HCT116 (cell line): Measurements from ENCODE around the gene CCDC9. TPM values are rescaled to one million over a fixed set of nuclear protein-coding genes. Genes with fewer than 3 reads are reported as not detected.

Experiments
- ATAC-seq: fragments of 200-7000 bp; cut with Tn5 transposase; 2 replicates; pipeline ENCODE4 v1.9.1; 2020; ENCODE audit warnings: mild to moderate bottlenecking, moderate library complexity
- BruUV-seq: library from RNA; stranded (reverse); fragments of 400-500 nt; replicated peaks from 2 replicates; lab custom pipeline; 2021; lab: Mats Ljungman, UMichigan
- CTCF ChIA-PET: fragments of 300-600 bp; sonication (Branson Sonifier 250); formaldehyde crosslinking; loops from one replicate; lab custom pipeline; 2021; ENCODE audit warnings: antibody characterized with exemption; lab: Charles Lee
- POLR2A ChIA-PET: fragments of 300-600, 350-600 bp; sonication (Branson Sonifier 250); formaldehyde crosslinking; loops from one replicate; lab custom pipeline; 2021; ENCODE audit warnings: antibody characterized with exemption; lab: Charles Lee
- RAD21 ChIA-PET, 2 experiments: fragments of 300-600 bp; sonication (Branson Sonifier 250); formaldehyde crosslinking; loops; one replicate each; lab custom pipeline; 2023; ENCODE audit warnings: low total read pairs in 2 of 2; ENCODE audit not compliant: uncharacterized antibody in 2 of 2, unreplicated experiment in 2 of 2, low non-redundant PET in 1 of 2; lab: Charles Lee
- DNase-seq: peaks from one replicate; pipeline ENCODE4 v3.0.0-alpha.2; 2010; ENCODE audit warnings: low read depth, low spot score
- H2AFZ ChIP-seq: fragments of 200-600 bp; shearing (Covaris generic), sonication (generic); 2 replicates; pipeline ENCODE4 v1.6.1; 2017; ENCODE audit warnings: low read depth, mixed run types, mixed read lengths, antibody characterized with exemption, low read length; ENCODE audit not compliant: poor library complexity, severe bottlenecking
- H3K27ac ChIP-seq: 2 replicates; pipeline ENCODE4 v1.5.1; 2012; ENCODE audit warnings: low read depth, low read length
- H3K27me3 ChIP-seq: fragments of 200-600 bp; sonication (generic); 2 replicates; pipeline ENCODE4 v1.6.1; 2016; ENCODE audit warnings: mixed run types, low read length, mixed read lengths; ENCODE audit not compliant: insufficient read depth
- H3K36me3 ChIP-seq, 2 experiments: fragments of 200-500 bp in 1 of 2; fragments of 200-600 bp in 1 of 2; sonication (Bioruptor generic) in 1 of 2; sonication (generic) in 1 of 2; 2 replicates each; pipeline versions ENCODE4 v1.5.1 to v1.6.1; 2014 to 2016; ENCODE audit warnings: low read length in 2 of 2, inconsistent platforms in 1 of 2, mixed read lengths in 1 of 2, mixed run types in 1 of 2; ENCODE audit not compliant: insufficient read depth in 2 of 2, control insufficient read depth in 1 of 2
- H3K4me1 ChIP-seq, 2 experiments: fragments of 200-600 bp in 1 of 2; sonication (generic) in 1 of 2; 2 replicates each; pipeline versions ENCODE4 v1.5.1 to v1.6.1; 2012 to 2017; ENCODE audit warnings: low read length in 2 of 2, inconsistent platforms in 1 of 2, mild to moderate bottlenecking in 1 of 2, mixed read lengths in 1 of 2, mixed run types in 1 of 2, moderate library complexity in 1 of 2; ENCODE audit not compliant: insufficient read depth in 2 of 2, control insufficient read depth in 1 of 2
- H3K4me2 ChIP-seq: fragments of 200-600 bp; sonication (generic); 2 replicates; pipeline ENCODE4 v1.6.1; 2017; ENCODE audit warnings: mixed run types, low read length, mixed read lengths
- H3K4me3 ChIP-seq, 2 experiments: fragments of 200-600 bp in 1 of 2; sonication (generic) in 1 of 2; replicated peaks in 1 of 2; 2 replicates each; pipeline ENCODE4 v1.5.1; 2011 to 2016; ENCODE audit warnings: low read length in 2 of 2, control low read depth in 1 of 2, low read depth in 1 of 2, mild to moderate bottlenecking in 1 of 2, mixed read lengths in 1 of 2, mixed run types in 1 of 2
- H3K79me2 ChIP-seq: fragments of 200-600 bp; sonication (generic); 2 replicates; pipeline ENCODE4 v1.6.1; 2017; ENCODE audit warnings: mild to moderate bottlenecking, mixed run types, low read length, moderate library complexity, mixed read lengths; ENCODE audit not compliant: insufficient read depth
- H3K9ac ChIP-seq: fragments of 200-600 bp; sonication (generic); 2 replicates; pipeline ENCODE4 v1.6.1; 2016; ENCODE audit warnings: low read length, mixed read lengths
- H3K9me2 ChIP-seq: fragments of 200-600 bp; sonication (generic), shearing (Covaris generic); 2 replicates; pipeline ENCODE4 v1.6.1; 2017; ENCODE audit warnings: mixed run types, mild to moderate bottlenecking, moderate library complexity; ENCODE audit not compliant: insufficient read depth
- H3K9me3 ChIP-seq, 2 experiments: fragments of 200-500 bp in 1 of 2; fragments of 200-600 bp in 1 of 2; sonication (Bioruptor generic) in 1 of 2; sonication (generic) in 1 of 2; 2 replicates each; pipeline ENCODE4 v1.6.1; 2014 to 2017; ENCODE audit warnings: low read length in 2 of 2, mixed read lengths in 2 of 2, inconsistent platforms in 1 of 2, low read depth in 1 of 2, mild to moderate bottlenecking in 1 of 2, mixed run types in 1 of 2, moderate library complexity in 1 of 2; ENCODE audit not compliant: control insufficient read depth in 1 of 2, insufficient read depth in 1 of 2
- H4K20me1 ChIP-seq: fragments of 200-600 bp; sonication (generic), shearing (Covaris generic); 2 replicates; pipeline ENCODE4 v1.6.1; 2017; ENCODE audit warnings: mixed run types, mild to moderate bottlenecking, moderate library complexity; ENCODE audit not compliant: insufficient read depth
- CBX3 ChIP-seq: IDR thresholded peaks from 2 replicates; pipeline ENCODE4 v1.6.1; 2012; ENCODE audit warnings: low read depth
- CEBPB ChIP-seq: IDR thresholded peaks from 2 replicates; pipeline ENCODE4 v1.6.1; 2012; ENCODE audit warnings: low read depth
- EGR1 ChIP-seq: IDR thresholded peaks from 2 replicates; pipeline ENCODE4 v1.6.1; 2012; ENCODE audit warnings: low read depth
- ELF1 ChIP-seq: IDR thresholded peaks from 2 replicates; pipeline ENCODE4 v1.6.1; 2012; ENCODE audit warnings: low read depth, borderline replicate concordance
- EZH2 ChIP-seq: fragments of 200-600 bp; sonication (generic); IDR thresholded peaks from 2 replicates; pipeline ENCODE4 v1.6.1; 2017; ENCODE audit warnings: antibody characterized with exemption, mixed run types
- EZH2phosphoT487 ChIP-seq: fragments of 200-600 bp; IDR thresholded peaks from 2 replicates; pipeline ENCODE4 v1.6.1; 2018; ENCODE audit warnings: antibody characterized with exemption, borderline replicate concordance
- FOSL1 ChIP-seq: IDR thresholded peaks from 2 replicates; pipeline ENCODE4 v1.6.1; 2012; ENCODE audit warnings: low read depth
- JUND ChIP-seq: IDR thresholded peaks from 2 replicates; pipeline ENCODE4 v1.6.1; 2012
- MAX ChIP-seq: IDR thresholded peaks from 2 replicates; pipeline ENCODE4 v1.6.1; 2012
- POLR2A ChIP-seq: IDR thresholded peaks from 2 replicates; pipeline ENCODE4 v1.7.0; 2011; ENCODE audit warnings: borderline replicate concordance; ENCODE audit not compliant: insufficient read depth, insufficient read length; ENCODE audit errors: extremely low read depth
- POLR2AphosphoS5 ChIP-seq: IDR thresholded peaks from 2 replicates; pipeline ENCODE4 v1.6.1; 2011; ENCODE audit warnings: mild to moderate bottlenecking, low read depth, low read length, moderate library complexity
- RAD21 ChIP-seq: IDR thresholded peaks from 2 replicates; pipeline ENCODE4 v1.6.1; 2012; ENCODE audit warnings: low read depth, mild to moderate bottlenecking
- SIN3A ChIP-seq: IDR thresholded peaks from 2 replicates; pipeline ENCODE4 v1.6.1; 2012; ENCODE audit warnings: low read depth
- SP1 ChIP-seq: IDR thresholded peaks from 2 replicates; pipeline ENCODE4 v1.6.1; 2012; ENCODE audit warnings: low read depth
- SRF ChIP-seq: IDR thresholded peaks from 2 replicates; pipeline ENCODE4 v1.6.1; 2012; ENCODE audit warnings: low read depth
- TCF7L2 ChIP-seq: IDR thresholded peaks from 2 replicates; pipeline ENCODE4 v1.7.0; 2011; ENCODE audit warnings: borderline replicate concordance, inconsistent platforms; ENCODE audit not compliant: insufficient read depth, insufficient read length; ENCODE audit errors: extremely low read depth
- YY1 ChIP-seq: IDR thresholded peaks from 2 replicates; pipeline ENCODE4 v1.6.1; 2011; ENCODE audit warnings: low read length, low read depth, moderate library complexity, mild to moderate bottlenecking; ENCODE audit not compliant: insufficient replicate concordance; ENCODE audit errors: extremely low read depth
- ZFX ChIP-seq: fragments of 450-650 bp; IDR thresholded peaks from 2 replicates; pipeline ENCODE4 v1.6.1; 2017
- ZNF274 ChIP-seq: fragments of 200-500 bp; sonication (Bioruptor generic); IDR thresholded peaks from 2 replicates; pipeline ENCODE4 v1.6.1; 2014; ENCODE audit warnings: mild to moderate bottlenecking, low read depth, low read length, inconsistent platforms
- intact Hi-C: fragments of 100-400 bp; cut with micrococcal nuclease; formaldehyde crosslinking; loops from 2 replicates; pipeline ENCODE4 v1.10.0; 2022
- total RNA-seq: library from RNA; stranded (reverse); gene quantifications from one replicate; pipeline ENCODE4 v1.2.1, GENCODE V29; 2021; ENCODE audit not compliant: unreplicated experiment
- TF ChIP-seq, protein P1 (sequence below): IDR thresholded peaks from 2 replicates; pipeline ENCODE4 v1.6.1; 2011; ENCODE audit warnings: mild to moderate bottlenecking, low read length, moderate library complexity; ENCODE audit not compliant: insufficient replicate concordance; ENCODE audit errors: extremely low read depth
- TF ChIP-seq, protein P2 (sequence below): IDR thresholded peaks from 2 replicates; pipeline ENCODE4 v1.6.1; 2012; ENCODE audit warnings: low read depth
- TF ChIP-seq, protein P3 (sequence below): IDR thresholded peaks from 2 replicates; pipeline ENCODE4 v1.6.1; 2012

CCDC9 gene
- total RNA-seq, 1 experiment from 2014 or later = 40.6 TPM

GRCh38 chr19:47240996-47241918 is 15.1 kb upstream of the CCDC9 start:
- no peaks in the 10 kb centered on the region for H3K9me3 ChIP-seq
- H3K9ac ChIP-seq = peak overlapping the region; percentile 43
- ChIA-PET POLR2A (interaction anchor here (0.5 to 1.0 kb wide), 8 partner anchors 9 to 1549 kb away, joined by 3 to 7 read pairs (median 4); partner anchors contain the start of genes QPCTL and SNRPD2), RAD21 (interaction anchor here in 1 of 2 experiments (0.6 kb wide), 1 partner anchor 69 kb away, joined by 5 read pairs; no protein-coding TSS in a partner anchor), CTCF (no interaction called here)
- H2AFZ ChIP-seq = no peak overlapping the region
- H3K79me2 ChIP-seq = no peaks in the 10 kb centered on the region
- H3K9me2 ChIP-seq = no peaks in the 10 kb centered on the region
- H3K36me3 ChIP-seq = no peaks in the 10 kb centered on the region
- peaks cover 28 to 44% of the 10 kb centered on the region in 2 experiments for H3K4me1 ChIP-seq
- no peaks in the 10 kb centered on the region for H4K20me1 ChIP-seq
- peak overlapping the region; percentile 51; the same call in 1 of the 2 replicates for H3K27ac ChIP-seq
- H3K4me3 ChIP-seq = peak overlapping the region; percentile 27 to 39
- TSS peak; percentile 79 for BruUV-seq
- peak; percentile 73 for ATAC-seq
- peak; percentile 77 for DNase-seq
- intact Hi-C loops = no loop called here
- peak overlapping the region; percentile 73 for H3K4me2 ChIP-seq
- no peaks in the 10 kb centered on the region for H3K27me3 ChIP-seq
- TF ChIP-seq SIN3A (no peak), POLR2A (no peak), ZNF274 (no peak), SP1 (peak; percentile 55; the same call in 1 of the 2 replicates), YY1 (peak; percentile 89), CEBPB (no peak; the same call in 1 of the 2 replicates), POLR2AphosphoS5 (peak; percentile 64), EZH2 (no peak), TCF7L2 (no peak), JUND (peak; percentile 80), ELF1 (no peak), ZFX (no peak), SRF (no peak), EGR1 (peak; percentile 35; the same call in 1 of the 2 replicates), MAX (no peak), RAD21 (no peak), EZH2phosphoT487 (no peak), CBX3 (peak; percentile 35; the same call in 1 of the 2 replicates), FOSL1 (peak; percentile 57)
- TF ChIP-seq, protein P1, sequence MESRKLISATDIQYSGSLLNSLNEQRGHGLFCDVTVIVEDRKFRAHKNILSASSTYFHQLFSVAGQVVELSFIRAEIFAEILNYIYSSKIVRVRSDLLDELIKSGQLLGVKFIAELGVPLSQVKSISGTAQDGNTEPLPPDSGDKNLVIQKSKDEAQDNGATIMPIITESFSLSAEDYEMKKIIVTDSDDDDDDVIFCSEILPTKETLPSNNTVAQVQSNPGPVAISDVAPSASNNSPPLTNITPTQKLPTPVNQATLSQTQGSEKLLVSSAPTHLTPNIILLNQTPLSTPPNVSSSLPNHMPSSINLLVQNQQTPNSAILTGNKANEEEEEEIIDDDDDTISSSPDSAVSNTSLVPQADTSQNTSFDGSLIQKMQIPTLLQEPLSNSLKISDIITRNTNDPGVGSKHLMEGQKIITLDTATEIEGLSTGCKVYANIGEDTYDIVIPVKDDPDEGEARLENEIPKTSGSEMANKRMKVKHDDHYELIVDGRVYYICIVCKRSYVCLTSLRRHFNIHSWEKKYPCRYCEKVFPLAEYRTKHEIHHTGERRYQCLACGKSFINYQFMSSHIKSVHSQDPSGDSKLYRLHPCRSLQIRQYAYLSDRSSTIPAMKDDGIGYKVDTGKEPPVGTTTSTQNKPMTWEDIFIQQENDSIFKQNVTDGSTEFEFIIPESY = no peak
- TF ChIP-seq, protein P2, sequence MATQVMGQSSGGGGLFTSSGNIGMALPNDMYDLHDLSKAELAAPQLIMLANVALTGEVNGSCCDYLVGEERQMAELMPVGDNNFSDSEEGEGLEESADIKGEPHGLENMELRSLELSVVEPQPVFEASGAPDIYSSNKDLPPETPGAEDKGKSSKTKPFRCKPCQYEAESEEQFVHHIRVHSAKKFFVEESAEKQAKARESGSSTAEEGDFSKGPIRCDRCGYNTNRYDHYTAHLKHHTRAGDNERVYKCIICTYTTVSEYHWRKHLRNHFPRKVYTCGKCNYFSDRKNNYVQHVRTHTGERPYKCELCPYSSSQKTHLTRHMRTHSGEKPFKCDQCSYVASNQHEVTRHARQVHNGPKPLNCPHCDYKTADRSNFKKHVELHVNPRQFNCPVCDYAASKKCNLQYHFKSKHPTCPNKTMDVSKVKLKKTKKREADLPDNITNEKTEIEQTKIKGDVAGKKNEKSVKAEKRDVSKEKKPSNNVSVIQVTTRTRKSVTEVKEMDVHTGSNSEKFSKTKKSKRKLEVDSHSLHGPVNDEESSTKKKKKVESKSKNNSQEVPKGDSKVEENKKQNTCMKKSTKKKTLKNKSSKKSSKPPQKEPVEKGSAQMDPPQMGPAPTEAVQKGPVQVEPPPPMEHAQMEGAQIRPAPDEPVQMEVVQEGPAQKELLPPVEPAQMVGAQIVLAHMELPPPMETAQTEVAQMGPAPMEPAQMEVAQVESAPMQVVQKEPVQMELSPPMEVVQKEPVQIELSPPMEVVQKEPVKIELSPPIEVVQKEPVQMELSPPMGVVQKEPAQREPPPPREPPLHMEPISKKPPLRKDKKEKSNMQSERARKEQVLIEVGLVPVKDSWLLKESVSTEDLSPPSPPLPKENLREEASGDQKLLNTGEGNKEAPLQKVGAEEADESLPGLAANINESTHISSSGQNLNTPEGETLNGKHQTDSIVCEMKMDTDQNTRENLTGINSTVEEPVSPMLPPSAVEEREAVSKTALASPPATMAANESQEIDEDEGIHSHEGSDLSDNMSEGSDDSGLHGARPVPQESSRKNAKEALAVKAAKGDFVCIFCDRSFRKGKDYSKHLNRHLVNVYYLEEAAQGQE = no peak
- TF ChIP-seq, protein P3, sequence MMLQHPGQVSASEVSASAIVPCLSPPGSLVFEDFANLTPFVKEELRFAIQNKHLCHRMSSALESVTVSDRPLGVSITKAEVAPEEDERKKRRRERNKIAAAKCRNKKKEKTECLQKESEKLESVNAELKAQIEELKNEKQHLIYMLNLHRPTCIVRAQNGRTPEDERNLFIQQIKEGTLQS = no peak
